ENCODE data around the gene PDZD7. TPM values are rescaled to one million over a fixed set of nuclear protein-coding genes. Genes with fewer than 3 reads are reported as not detected.

Gene PDZD7
- total and polyA plus RNA-seq, 2 of the 8 experiments (the other 6 are each of a cell fraction or from before 2014, with no cell fraction given), result 0.88 to 1.6 TPM

GRCh38 chr10:100981178-100981772 is 49.7 kb downstream of the PDZD7 start:
- no peak overlapping the region for H3K4ac ChIP-seq (replicated peaks; ENCODE audit: insufficient read length, low read depth, low read length)
- no peak overlapping the region for H4K5ac ChIP-seq (ENCODE audit: insufficient read length, low read depth, low read length)
- no peak overlapping the region for H3K56ac ChIP-seq (replicated peaks; ENCODE audit: insufficient read length, low read depth, low read length)
- H3K9ac ChIP-seq (replicated peaks in 1 of 4; ENCODE audit: extremely low read depth in 1 of 4, low read depth in 3 of 4, low read length in 3 of 4), result no peak overlapping the region
- no peak overlapping the region for H2BK15ac ChIP-seq (ENCODE audit: low read length)
- no peak overlapping the region for H3K4me3 ChIP-seq (ENCODE audit: extremely low read depth in 1 of 4, insufficient read depth in 2 of 4, low read depth in 3 of 4, low read length in 4 of 4)
- H3K36me3 ChIP-seq (ENCODE audit: control insufficient read depth in 2 of 4, insufficient read depth in 4 of 4, low read length in 3 of 4), result peaks cover 0 to 22% (median 5%) of the 10 kb centered on the region in 4 experiments; a peak in 4 of 8 replicates
- H2BK5ac ChIP-seq (ENCODE audit: low read depth, low read length), result no peak overlapping the region
- H3K23ac ChIP-seq (ENCODE audit: insufficient read length), result no peak overlapping the region
- H2AK5ac ChIP-seq (ENCODE audit: low read depth, low read length), result no peak overlapping the region
- H2BK120ac ChIP-seq (replicated peaks; ENCODE audit: low read depth, low read length), result no peak overlapping the region
- H3K4me1 ChIP-seq (replicated peaks in 1 of 4; ENCODE audit: control insufficient read depth in 3 of 4, insufficient read depth in 4 of 4, low read length in 3 of 4), result peaks cover 0 to under 1% (median 0%) of the 10 kb centered on the region in 4 experiments; a peak in 2 of 7 replicates
- H4K91ac ChIP-seq (replicated peaks; ENCODE audit: insufficient read length, low read length), result no peak overlapping the region
- no peaks in the 10 kb centered on the region for H3K23me2 ChIP-seq (ENCODE audit: low read depth, low read length)
- FAIRE-seq (no peak), DNase-seq (ENCODE audit: low read depth in 1 of 2, low spot score in 2 of 2) (no peak)
- H3K18ac ChIP-seq (ENCODE audit: extremely low read depth, low read length), result no peak overlapping the region
- no peak overlapping the region for H2BK20ac ChIP-seq (ENCODE audit: low read length)
- H2AFZ ChIP-seq (ENCODE audit: low read length), result no peak overlapping the region
- H3K27ac ChIP-seq (ENCODE audit: low read depth, low read length), result no peak overlapping the region
- WGBS, 2 experiments (ENCODE audit: extremely low coverage in 1 of 2, insufficient coverage in 1 of 2, insufficient read length in 1 of 2, insufficient replicate concordance in 2 of 2, low coverage in 1 of 2, low lambda C conversion rate in 2 of 2, missing lambda C conversion rate in 1 of 2), result 86% methylated on average over 5 of the region's 5 CpGs; no CpG with 5 or more reads in 1 of the 2 experiments
- H4K8ac ChIP-seq (ENCODE audit: extremely low read depth, insufficient read depth, low read length), result no peak overlapping the region
- CTCF ChIA-PET (ENCODE audit: partially characterized antibody), result interaction anchor here (0.8 to 3.2 kb wide), 9 partner anchors 9 to 38 kb away, joined by 3 to 15 read pairs (median 5); no protein-coding TSS in a partner anchor
- TF ChIP-seq GTF2F1 (IDR thresholded peaks at IDR 0.05; ENCODE audit: borderline replicate concordance, low read depth, low read length), result no peak
- TF ChIP-seq RNF2 (IDR thresholded peaks at IDR 0.05; ENCODE audit: borderline replicate concordance, low read depth, low read length, missing control alignments, poor library complexity, severe bottlenecking), result no peak
- TF ChIP-seq POLR2A (IDR thresholded peaks at IDR 0.05; ENCODE audit: control extremely low read depth in 1 of 2, low read depth in 2 of 2, low read length in 2 of 2), result no peak
- TF ChIP-seq CHD1 (IDR thresholded peaks at IDR 0.05; ENCODE audit: low read depth, low read length), result no peak
- no peak for TF ChIP-seq BACH1 (IDR thresholded peaks at IDR 0.05; ENCODE audit: low read length)
- no peak for TF ChIP-seq RFX5 (IDR thresholded peaks at IDR 0.05; ENCODE audit: borderline replicate concordance, low read depth, low read length)
- TF ChIP-seq SIRT6 (IDR thresholded peaks at IDR 0.05; ENCODE audit: low read length), result no peak
- TF ChIP-seq RXRA (IDR thresholded peaks at IDR 0.05; ENCODE audit: insufficient read depth, low read depth, low read length), result no peak
- TF ChIP-seq SP1 (IDR thresholded peaks at IDR 0.05; ENCODE audit: low read depth, low read length), result no peak
- no peaks in the 10 kb centered on the region for H3K27me3 ChIP-seq (replicated peaks in 1 of 4; ENCODE audit: control insufficient read depth in 3 of 4, extremely low read depth in 1 of 4, insufficient read depth in 3 of 4, low read length in 3 of 4)
- POLR2A ChIA-PET (ENCODE audit: partially characterized antibody), result interaction anchor here (1.9 kb wide), 1 partner anchor 13 kb away, joined by 6 read pairs; no protein-coding TSS in a partner anchor
- no peak overlapping the region for H2BK12ac ChIP-seq (ENCODE audit: low read depth, low read length)
- peaks cover 0 to 4% of the 10 kb centered on the region in 2 experiments; a peak in 1 of 4 replicates for H3K79me2 ChIP-seq (ENCODE audit: control insufficient read depth in 1 of 2, insufficient read depth in 2 of 2, low read length in 2 of 2)
- H3K4me2 ChIP-seq (ENCODE audit: insufficient read depth in 1 of 2, low read depth in 2 of 2, low read length in 2 of 2), result no peak overlapping the region
- H3K9me3 ChIP-seq (ENCODE audit: insufficient read depth in 2 of 2, low read depth in 1 of 2, low read length in 1 of 2), result no peaks in the 10 kb centered on the region
- H4K20me1 ChIP-seq (replicated peaks in 1 of 2; ENCODE audit: control insufficient read depth in 1 of 2, insufficient read depth in 2 of 2, low read length in 2 of 2), result peaks cover 0 to 12% of the 10 kb centered on the region in 2 experiments
- 0 out of 2 replicates have a peak, but pooled peaks cover 2% of the 10 kb centered on the region for H3K79me1 ChIP-seq (ENCODE audit: low read depth, low read length)
- no peak overlapping the region for H3K14ac ChIP-seq (ENCODE audit: insufficient read length)

Measured in H1 (cell line).